ENCODE data around the gene GOLGA1. TPM values are rescaled to one million over a fixed set of nuclear protein-coding genes. Genes with fewer than 3 reads are reported as not detected.
A peak's percentile ranks its signal among the peaks of the same experiment; 100 is the strongest.

The GOLGA1 gene
- total and polyA plus RNA-seq, 2 of the 13 experiments (the other 11 are each of a cell fraction or from before 2014, with no cell fraction given) = 12.7 to 15.9 TPM

DNA sequence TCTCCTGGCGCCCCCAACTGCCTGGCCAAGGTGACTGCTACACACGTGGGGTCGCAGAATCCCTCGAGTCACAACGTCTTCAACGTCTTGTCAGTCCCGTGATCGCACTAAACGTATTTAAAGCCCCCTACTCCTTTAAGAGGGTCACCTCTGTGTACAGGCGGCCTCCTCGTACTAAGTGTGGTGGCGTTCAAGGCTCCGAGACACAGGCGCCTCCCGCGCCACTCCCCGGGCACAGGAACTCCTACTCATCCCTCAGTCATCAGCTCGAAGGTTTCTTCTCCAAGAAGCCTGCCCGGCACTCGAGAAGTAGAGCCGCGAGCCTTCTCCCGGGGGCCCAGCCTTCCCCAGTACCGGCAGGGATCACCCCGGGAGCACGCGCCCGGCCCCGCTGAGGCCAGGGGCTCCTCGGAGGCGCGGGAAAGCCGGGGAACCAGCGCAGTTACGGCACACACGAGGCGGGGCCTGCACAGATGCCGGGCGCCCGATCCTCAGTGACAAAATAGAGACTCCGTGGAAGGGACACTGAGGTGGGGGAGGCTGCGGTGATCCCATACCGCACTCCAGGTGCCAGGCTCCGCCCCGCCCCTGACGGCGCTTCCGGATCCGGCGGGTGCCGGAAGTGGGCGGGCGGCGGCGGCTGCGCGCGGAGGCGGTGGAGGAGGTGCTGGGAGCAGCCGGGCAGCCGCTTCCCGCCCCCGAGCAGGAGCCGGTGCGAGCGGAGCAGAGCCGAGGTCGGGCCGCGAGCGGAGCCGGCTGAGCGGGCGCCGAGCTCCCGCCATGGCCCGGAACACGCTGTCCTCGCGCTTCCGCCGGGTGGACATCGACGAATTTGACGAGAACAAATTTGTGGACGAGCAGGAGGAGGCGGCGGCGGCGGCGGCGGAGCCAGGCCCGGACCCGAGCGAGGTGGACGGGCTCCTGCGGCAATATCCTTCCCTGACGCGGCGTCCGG lies 72.1 kb downstream of the GOLGA1 start (continued):
- TF ChIP-seq, protein P1, sequence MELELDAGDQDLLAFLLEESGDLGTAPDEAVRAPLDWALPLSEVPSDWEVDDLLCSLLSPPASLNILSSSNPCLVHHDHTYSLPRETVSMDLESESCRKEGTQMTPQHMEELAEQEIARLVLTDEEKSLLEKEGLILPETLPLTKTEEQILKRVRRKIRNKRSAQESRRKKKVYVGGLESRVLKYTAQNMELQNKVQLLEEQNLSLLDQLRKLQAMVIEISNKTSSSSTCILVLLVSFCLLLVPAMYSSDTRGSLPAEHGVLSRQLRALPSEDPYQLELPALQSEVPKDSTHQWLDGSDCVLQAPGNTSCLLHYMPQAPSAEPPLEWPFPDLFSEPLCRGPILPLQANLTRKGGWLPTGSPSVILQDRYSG (CRISPR knock-in tag; IDR thresholded peaks at IDR 0.05) = peak; percentile 82; the same call in 1 of the 2 replicates
- peak; percentile 67; the same call in 1 of the 2 replicates for TF ChIP-seq KDM2A (CRISPR knock-in tag; IDR thresholded peaks at IDR 0.05; ENCODE audit: borderline replicate concordance, low read depth)
- TF ChIP-seq, protein P2, sequence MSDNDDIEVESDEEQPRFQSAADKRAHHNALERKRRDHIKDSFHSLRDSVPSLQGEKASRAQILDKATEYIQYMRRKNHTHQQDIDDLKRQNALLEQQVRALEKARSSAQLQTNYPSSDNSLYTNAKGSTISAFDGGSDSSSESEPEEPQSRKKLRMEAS (IDR thresholded peaks at IDR 0.05) = peak; percentile 68
- 0 out of 2 replicates have a peak, but pooled peaks have one; percentile 52 for TF ChIP-seq ZFYVE20 (CRISPR knock-in tag; IDR thresholded peaks at IDR 0.05; ENCODE audit: borderline replicate concordance, low read depth)
- TF ChIP-seq, protein P3, sequence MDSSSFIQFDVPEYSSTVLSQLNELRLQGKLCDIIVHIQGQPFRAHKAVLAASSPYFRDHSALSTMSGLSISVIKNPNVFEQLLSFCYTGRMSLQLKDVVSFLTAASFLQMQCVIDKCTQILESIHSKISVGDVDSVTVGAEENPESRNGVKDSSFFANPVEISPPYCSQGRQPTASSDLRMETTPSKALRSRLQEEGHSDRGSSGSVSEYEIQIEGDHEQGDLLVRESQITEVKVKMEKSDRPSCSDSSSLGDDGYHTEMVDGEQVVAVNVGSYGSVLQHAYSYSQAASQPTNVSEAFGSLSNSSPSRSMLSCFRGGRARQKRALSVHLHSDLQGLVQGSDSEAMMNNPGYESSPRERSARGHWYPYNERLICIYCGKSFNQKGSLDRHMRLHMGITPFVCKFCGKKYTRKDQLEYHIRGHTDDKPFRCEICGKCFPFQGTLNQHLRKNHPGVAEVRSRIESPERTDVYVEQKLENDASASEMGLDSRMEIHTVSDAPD (CRISPR knock-in tag; IDR thresholded peaks at IDR 0.05) = no peak
- 0 out of 2 replicates have a peak, but pooled peaks have one; percentile 18 for TF ChIP-seq FOSL1 (CRISPR knock-in tag; IDR thresholded peaks at IDR 0.05; ENCODE audit: borderline replicate concordance)
- TF ChIP-seq, protein P4, sequence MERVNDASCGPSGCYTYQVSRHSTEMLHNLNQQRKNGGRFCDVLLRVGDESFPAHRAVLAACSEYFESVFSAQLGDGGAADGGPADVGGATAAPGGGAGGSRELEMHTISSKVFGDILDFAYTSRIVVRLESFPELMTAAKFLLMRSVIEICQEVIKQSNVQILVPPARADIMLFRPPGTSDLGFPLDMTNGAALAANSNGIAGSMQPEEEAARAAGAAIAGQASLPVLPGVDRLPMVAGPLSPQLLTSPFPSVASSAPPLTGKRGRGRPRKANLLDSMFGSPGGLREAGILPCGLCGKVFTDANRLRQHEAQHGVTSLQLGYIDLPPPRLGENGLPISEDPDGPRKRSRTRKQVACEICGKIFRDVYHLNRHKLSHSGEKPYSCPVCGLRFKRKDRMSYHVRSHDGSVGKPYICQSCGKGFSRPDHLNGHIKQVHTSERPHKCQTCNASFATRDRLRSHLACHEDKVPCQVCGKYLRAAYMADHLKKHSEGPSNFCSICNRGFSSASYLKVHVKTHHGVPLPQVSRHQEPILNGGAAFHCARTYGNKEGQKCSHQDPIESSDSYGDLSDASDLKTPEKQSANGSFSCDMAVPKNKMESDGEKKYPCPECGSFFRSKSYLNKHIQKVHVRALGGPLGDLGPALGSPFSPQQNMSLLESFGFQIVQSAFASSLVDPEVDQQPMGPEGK (CRISPR knock-in tag; IDR thresholded peaks at IDR 0.05) = peak; percentile 25
- TF ChIP-seq ZNF232 (CRISPR knock-in tag; IDR thresholded peaks at IDR 0.05; ENCODE audit: borderline replicate concordance) = no peak
- no peak for TF ChIP-seq NFIC (IDR thresholded peaks at IDR 0.05; ENCODE audit: low read length)
- no peak; the same call in none of the 2 replicates for TF ChIP-seq HCFC1 (IDR thresholded peaks at IDR 0.05; ENCODE audit: low read depth, low read length)
- TF ChIP-seq ZBTB42 (CRISPR knock-in tag; IDR thresholded peaks at IDR 0.05) = no peak
- no peak for TF ChIP-seq KDM1A (CRISPR knock-in tag; IDR thresholded peaks at IDR 0.05)
- TF ChIP-seq ZNF782 (CRISPR knock-in tag; IDR thresholded peaks at IDR 0.05; ENCODE audit: borderline replicate concordance) = no peak; the same call in 1 of the 2 replicates
- TF ChIP-seq, protein P5, sequence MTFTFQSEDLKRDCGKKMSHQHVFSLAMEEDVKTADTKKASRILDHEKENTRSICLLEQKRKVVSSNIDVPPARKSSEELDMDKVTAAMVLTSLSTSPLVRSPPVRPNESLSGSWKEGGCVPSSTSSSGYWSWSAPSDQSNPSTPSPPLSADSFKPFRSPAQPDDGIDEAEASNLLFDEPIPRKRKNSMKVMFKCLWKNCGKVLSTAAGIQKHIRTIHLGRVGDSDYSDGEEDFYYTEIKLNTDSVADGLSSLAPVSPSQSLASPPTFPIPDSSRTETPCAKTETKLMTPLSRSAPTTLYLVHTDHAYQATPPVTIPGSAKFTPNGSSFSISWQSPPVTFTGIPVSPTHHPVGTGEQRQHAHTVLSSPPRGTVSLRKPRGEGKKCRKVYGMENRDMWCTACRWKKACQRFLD (CRISPR knock-in tag; IDR thresholded peaks at IDR 0.05; ENCODE audit: borderline replicate concordance) = 0 out of 2 replicates have a peak, but pooled peaks have one; percentile 26
- TF ChIP-seq MTF2 (CRISPR knock-in tag; IDR thresholded peaks at IDR 0.05; ENCODE audit: borderline replicate concordance) = no peak
- TF ChIP-seq ZNF225 (CRISPR knock-in tag; IDR thresholded peaks at IDR 0.05) = peak; percentile 90; the same call in 1 of the 2 replicates
- TF ChIP-seq, protein P6, sequence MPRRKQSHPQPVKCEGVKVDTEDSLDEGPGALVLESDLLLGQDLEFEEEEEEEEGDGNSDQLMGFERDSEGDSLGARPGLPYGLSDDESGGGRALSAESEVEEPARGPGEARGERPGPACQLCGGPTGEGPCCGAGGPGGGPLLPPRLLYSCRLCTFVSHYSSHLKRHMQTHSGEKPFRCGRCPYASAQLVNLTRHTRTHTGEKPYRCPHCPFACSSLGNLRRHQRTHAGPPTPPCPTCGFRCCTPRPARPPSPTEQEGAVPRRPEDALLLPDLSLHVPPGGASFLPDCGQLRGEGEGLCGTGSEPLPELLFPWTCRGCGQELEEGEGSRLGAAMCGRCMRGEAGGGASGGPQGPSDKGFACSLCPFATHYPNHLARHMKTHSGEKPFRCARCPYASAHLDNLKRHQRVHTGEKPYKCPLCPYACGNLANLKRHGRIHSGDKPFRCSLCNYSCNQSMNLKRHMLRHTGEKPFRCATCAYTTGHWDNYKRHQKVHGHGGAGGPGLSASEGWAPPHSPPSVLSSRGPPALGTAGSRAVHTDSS (CRISPR knock-in tag; conservative IDR thresholded peaks at IDR 0.05) = no peak
- 0 out of 2 replicates have a peak, but pooled peaks have one; percentile 67 for TF ChIP-seq SNAPC2 (CRISPR knock-in tag; IDR thresholded peaks at IDR 0.05)
- peak; percentile 47; the same call in 1 of the 2 replicates for TF ChIP-seq CREB1 (IDR thresholded peaks at IDR 0.05)
- TF ChIP-seq CREB1 (CRISPR knock-in tag; IDR thresholded peaks at IDR 0.05) = peak; percentile 42; the same call in 1 of the 2 replicates
- peak; percentile 42; the same call in 1 of the 2 replicates for TF ChIP-seq EED (CRISPR knock-in tag; IDR thresholded peaks at IDR 0.05)

Measured in HepG2 (cell line).